Stimulated activated CD4-positive, alpha-beta T cell treated with anti-CD3 and anti-CD28 coated beads, Interleukin-1b, Interleukin-23, amount 100 ng/mL, for 48 hours (primary cell): ENCODE results near the gene GTPBP1.

Experiments used
- DNase-seq: peaks from one replicate; pipeline ENCODE4 v3.0.0-alpha.2; 2020

GTPBP1 gene

DNA sequence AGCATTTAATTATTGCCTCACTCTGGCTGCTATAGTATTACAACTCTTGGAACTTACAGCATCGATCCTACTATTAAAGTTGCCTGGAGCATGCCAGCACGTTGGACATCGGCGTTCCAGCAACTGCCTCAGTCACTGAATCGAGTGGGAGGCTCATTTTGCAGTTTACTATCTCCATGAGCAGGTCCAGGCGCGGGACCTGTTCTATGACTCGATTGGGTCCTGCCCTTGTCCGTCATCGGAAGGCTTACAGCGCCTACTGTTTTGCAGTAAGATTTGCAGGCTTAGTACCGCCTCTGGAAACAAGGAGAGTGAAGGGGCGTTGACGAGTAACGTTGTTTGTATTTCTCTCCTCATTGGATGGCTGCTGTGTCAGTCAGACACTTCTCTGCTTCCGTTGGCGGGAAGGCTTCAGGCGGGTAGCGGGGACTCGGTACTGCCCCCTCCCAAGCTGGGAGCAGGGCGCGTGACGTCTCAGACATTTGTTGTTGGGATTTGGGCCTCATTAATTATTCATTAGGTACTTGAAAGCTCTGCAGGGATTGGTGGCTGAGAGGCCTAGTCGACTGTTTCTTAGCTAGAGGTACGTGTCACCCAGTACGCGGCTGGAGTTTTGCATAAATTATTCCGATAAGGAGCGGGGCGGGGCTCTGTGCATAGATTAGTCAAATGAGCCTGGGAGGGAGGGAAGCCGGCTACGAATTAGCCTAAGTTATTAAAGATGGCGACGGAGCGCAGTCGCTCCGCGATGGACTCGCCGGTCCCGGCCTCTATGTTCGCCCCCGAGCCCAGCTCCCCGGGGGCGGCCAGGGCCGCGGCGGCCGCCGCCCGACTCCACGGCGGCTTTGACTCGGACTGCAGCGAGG, at the start of gene GTPBP1:
TSS of gene GTPBP1 (plus strand) at position 710 of the 866 bp plus-strand sequence. CDS start at position 722, 12 bp downstream.
- peak; percentile 99 for DNase-seq

DNA sequence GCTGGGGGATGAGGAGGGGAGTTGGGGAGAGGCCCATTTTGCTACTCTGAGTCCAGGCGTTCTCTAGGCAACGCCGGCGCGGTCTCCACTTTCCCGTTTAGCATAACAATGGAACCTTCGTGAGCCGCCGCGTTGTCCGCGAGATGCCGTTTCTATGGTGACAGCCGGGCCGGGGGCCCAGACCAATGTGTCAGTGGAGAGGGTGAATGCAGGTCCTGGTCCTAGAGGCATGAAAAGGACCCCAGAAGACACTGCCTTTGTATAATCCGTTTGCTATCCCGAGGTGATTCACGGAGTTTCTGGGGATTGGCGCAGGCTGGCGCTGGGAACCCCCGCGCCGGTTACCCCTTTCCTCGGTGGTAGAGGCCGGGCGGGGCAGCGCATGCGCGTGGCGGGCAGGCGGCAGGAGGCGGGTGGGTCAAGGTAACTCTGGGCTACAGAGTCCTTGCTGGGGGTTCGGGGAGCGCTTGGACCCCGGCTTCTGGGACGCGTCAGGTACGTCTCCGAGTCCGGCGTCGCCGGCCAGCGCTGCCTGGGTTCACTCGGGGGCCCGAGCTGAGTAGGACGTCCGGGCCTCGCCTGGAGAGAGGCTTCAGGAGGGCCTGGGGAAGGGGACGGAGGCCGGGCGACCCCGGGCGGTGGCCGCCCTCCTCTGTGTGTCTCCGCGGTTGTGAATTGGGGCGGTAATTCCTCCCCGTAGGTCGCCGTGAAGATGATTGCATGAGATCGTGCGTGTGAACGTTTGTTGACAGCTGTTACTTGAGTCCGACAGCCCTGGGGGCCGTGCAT, 49.3 kb upstream of the GTPBP1 start, which contains the start of the genes CBY1 and FAM227A:
TSS of gene CBY1 (plus strand) at position 383 of the 789 bp plus-strand sequence. CDS start 11,417 bp downstream, outside the sequence.
TSS of gene FAM227A (minus strand) at position 137 of the 789 bp plus-strand sequence. CDS start 6,224 bp downstream, outside the sequence.
- DNase-seq = peak; percentile 83

DNA sequence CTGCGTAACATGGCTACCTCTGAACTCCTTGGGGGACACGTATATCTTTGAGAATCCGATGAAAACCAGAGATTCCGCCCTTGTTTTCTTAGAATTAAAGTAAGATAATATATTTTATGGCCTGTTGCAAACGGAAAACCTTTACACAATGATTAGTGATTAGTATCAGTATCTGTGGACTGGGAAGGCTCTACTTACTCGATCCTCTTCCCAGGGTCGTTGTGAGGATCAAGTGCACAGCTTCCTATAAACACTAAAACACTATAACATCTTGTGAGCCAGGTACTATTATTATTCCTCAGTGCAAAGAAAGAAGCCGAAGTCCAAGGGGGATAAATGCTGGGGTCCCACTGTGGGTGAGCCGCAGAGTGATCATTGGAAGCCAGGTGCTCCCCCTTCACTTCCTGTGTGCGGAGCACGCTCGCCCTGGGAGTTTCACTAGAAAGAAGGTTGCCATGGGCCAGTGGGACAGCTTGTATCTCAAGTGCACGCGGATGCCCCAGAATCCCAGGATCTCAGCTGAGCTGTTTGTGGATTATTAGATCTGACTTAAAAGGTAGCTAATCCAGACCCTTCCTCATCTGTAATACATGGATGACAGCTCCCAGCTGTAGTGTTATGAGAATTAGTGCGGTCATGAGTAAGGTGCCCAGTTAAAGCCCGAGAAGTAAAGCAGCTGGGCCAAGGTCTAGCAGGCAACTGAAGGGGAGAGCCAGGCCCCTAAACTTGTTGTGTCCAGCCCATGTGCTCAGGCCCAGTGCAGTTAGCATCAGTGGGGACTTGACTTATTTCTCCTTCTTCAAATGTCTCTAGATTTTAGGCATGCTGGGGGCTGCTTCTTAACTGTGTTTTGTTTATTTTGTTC, 48.5 kb upstream of the GTPBP1 start:
- peak; percentile 37 for DNase-seq

DNA sequence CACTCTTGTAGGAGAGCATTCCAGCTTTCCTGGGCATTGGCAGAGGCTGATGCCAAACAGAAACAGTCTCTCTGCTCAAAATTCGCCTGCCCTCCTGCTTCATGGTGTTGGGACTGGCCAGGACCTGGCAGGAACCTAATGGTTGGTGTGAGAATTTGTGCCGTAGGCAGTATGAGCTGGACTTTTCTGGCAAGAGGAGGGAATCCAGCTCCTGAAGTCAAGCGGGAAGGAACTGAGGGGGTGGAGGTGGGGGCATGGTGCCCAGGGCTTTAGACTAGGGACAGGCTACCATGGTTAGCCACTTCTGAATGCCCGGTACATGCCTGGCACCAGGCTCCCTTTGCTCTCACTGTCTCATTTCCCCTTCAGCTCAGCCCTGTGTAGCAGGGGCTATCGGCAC, 30.9 kb upstream of the GTPBP1 start:
- DNase-seq = no peak

DNA sequence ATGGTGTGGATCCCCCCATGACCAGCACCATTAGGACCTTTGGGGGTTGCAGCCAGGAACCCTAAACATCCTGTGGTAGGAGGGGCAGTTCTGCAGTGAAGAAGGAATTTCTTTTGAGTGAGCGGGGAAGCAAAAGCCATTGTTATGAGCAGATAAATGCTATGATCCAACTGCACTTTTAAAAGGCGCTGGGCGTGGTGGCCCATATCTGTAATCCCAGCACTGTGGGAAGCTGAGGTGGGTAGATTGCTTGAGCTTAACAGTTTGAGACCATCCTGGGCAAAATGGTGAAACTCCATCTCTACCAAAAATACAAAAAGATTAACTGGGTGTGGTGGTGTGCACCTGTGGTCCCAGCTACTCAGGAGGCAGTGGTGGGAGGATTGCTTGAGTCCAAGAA, 29.9 kb upstream of the GTPBP1 start:
- DNase-seq = no peak

DNA sequence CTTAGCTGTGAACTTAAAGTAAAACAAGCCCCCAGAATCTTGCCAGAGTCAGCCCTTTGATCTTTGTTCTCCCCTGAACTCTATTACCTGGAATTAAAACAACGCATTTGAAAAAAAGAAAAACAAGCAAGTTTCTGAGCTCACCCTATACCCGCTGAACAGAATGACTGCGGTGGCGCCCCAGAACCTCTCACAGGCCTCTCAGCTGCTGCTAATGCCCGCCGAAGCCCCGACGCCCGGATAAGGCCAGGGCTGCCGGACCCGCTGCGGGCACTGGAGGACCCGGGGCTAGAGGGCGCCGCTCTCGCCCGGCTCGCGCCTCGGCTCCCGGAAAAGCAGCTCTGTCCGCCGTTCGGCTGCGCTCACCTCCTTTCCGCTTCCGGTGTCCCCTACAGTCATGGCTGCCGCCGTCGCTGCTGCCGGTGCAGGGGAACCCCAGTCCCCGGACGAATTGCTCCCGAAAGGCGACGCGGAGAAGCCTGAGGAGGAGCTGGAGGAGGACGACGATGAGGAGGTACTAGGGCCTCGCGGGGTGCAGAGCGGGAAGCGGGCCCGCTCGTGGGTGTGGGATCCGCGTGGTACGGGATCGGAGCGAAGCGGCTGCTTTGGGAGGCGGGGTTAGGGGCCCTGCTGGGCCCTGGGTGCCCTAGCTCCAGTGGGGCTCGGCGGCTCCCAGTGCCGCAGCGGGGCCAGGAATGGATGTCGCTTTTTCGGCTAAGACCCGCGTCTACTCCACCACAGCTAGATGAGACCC, 24.0 kb upstream of the GTPBP1 start, which contains the start of gene TOMM22:
TSS of gene TOMM22 (plus strand) at position 376 of the 754 bp plus-strand sequence. CDS start at position 398, 22 bp downstream.
- peak; percentile 86 for DNase-seq

DNA sequence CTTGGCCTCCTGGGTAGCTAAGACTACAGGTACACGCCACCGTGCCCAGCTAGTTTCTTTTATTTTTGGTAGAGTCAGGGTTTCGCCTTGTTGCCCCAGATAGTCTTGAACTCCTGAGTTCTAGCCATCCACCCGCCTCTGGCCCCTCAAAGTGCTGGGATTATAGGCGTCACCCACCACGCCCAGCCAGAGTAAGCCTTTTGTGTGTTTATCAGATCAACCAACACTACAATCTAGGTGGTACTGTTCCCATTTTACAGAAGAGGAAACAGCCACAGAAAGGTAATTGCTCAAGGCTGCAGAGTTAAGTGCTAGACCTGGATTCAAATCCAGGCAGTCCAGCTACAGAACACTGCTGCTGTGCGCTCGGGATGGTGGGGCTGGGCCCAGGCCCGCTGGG, 20.8 kb upstream of the GTPBP1 start:
- no peak for DNase-seq

DNA sequence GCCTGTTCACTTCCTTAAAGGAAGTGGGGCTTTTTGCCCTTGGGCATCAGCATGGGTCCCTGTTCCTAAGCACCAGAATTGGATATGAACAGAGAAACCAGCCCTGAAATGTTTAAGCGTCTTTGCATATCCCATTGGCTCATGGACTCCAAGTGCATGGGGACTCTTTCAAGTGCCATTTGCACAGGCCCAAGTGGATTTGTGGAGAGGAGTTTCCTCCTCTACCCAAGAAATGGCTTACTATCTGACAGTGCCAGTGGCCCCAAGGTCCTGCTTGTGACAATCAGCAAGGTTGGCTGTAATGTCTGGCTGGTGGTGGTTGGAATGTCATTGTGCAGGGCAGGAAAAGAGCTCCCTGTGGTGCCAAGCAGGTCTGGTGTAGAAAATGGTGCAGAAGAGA, 20.0 kb upstream of the GTPBP1 start:
- no peak for DNase-seq

DNA sequence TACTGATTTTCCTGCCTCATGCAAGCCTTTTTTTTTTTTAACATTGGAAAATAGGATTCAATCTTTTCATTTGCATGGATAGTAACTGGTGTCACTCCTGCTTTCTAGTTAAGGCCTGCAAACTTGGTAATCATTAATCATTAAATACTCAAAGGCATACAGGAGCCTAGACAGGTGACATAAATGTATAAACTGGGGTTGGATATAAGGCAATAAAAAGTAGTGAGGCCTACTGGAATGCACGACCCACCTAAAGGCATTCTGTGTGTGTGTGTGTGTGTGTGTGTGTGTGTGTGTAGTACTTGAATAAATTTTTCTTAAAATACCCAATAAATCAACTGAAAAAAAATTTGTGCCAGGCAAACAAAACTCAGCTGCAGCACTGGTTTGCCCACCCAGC, 16.1 kb upstream of the GTPBP1 start:
- no peak for DNase-seq

DNA sequence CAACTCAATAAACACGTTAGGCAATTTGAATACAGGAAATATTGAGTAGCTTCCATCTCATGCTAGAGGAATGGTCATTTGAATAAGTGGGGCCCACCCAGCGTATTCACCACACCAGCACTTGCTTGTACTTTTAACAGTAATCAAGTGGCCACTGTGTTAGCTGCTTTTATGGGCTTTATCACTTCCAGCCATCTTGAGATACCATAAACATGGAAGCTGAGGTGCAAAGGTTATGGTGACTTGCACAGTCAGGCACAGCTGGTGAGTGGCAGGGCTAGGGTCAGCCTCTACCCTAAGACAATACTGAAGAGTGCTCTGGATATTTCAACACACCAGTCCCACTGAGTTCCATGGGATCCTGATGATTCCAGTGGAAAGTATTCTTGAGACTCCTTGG, 11.7 kb upstream of the GTPBP1 start:
- no peak for DNase-seq

DNA sequence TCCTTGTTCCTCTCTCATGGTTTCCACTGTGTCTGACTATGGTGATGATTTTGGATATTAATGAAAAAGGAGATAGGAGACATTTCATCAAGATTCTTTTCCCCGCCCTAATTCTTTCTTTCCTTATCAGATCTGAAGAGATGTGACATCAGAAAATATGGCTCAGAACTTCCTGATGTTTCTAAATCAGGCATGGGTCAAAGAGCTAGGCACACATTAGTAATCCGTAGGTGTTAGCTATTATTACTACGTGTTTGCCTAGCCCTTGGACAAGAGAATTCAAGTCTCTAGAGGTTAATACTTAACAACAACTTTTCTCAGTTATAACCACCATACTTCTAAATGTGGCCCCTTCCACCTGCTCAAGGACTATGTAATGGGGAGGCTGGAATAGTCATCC, 10.8 kb upstream of the GTPBP1 start:
- no peak for DNase-seq

DNA sequence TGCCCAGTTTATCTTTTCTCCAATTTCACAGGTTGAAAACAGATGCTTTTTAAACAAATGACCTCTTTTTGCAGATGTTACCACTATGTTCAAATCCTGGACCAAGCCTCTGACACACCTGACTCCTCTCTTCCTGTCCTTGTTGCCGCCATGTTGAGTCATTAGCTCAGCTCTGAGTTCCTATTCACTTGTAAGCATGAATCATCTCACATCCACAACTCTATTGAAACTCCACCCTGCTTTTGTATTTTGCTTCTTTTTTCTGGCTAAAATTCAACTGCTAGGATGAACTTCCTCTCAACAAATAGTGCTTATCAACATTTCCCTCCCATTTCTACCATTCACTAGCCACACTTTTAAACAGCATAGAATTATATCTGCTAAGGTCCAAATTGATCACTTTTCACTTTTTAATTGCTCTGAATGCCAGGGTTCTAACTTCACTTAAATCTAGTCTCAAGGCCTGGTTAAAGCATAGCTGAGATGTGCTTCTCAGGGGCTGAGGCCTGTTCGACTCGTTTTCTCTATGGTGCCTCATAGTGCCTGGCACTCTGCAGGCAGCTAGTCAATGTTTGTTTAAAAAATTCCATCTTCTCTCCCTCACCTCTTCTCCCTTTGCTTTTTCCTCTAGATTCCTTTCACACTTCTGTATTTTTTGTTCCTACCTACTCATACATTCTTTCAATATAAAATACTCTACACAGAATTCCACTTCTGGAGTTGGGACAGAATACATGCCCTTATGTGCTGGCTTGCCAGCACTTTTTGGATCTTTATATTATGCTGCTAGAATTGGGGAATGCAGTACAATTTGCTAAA, 8.9 kb upstream of the GTPBP1 start:
- DNase-seq = peak; percentile 62

DNA sequence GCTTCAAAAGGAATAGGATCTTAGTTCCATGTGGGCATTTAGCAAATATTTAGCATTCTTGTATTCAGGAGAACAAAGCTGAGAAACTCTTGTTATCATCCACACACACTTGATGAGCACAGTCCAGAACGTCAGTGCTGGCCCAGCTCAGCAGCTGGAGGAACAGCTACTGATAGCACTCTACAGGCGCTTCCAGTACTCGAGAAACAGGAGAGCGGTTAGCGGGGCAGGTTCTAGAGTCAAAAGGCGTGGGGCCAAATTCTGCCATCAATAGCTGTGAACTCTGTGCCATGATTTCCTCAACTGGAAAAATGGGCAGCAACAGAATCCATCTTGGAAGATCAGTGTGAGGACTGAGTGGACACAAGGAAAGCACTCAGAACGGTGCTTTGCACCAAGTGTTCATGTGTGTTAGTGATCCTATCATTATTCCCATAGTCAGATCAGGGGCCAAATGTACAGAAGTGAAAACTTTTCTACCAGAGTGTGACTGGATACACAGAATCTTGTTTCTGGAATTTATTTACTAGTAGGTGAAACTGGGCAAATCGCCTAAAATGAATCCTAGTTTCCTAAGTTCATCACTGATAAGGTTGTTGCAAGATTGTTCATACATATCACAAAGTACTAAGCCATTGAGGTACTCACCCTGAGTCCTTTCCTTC, 8.2 kb upstream of the GTPBP1 start:
- DNase-seq = no peak

DNA sequence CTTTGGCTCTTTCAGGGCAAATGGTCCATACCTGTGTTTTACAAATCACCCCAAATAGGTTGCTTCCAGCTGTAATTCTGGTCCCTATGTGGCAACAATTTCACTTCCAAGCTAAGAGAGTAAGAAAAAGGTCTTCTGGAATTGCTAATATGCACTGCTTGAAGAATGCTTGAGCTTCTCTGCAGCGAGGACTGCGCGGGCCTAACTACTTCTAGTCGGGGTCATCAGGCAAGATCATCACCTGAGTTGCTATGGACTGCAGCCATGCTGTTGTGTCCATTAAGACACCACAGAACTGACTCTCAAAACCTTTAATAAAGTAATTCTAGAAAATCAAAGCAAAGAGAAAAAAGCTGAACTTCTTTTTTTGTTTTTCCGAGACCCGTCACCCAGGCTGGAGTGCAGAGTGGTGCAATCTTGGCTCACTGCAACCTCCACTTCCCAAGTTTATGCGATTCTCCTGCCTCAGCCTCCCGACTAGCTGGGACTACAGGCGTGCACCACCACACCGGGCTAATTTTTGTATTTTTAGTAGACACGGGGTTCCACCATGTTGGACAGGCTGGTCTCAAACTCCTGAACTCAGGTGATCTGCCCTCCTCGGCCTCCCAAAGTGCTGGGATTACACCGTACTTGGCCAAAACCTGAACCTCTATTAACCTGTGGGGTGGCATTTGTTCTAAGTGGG, 7.2 kb upstream of the GTPBP1 start:
- no peak for DNase-seq

DNA sequence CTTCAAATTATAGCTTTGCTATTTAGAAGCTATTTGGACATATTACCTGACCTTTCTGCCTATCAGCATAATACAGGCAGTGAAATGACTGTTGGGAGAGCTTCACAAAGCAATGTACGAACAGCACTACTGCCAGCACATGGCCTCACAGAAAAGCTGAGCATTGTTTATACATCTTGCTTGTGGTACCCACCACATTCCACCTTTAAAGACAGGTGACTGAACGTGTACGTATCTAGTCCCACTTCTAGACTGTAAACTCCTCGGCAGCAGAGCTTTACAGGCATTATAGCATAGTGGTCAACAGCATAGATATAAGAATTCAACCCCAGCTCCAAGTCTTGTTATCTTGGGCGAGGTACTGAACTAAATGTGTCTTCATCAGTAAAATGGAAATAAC, 6.6 kb upstream of the GTPBP1 start:
- DNase-seq = no peak

DNA sequence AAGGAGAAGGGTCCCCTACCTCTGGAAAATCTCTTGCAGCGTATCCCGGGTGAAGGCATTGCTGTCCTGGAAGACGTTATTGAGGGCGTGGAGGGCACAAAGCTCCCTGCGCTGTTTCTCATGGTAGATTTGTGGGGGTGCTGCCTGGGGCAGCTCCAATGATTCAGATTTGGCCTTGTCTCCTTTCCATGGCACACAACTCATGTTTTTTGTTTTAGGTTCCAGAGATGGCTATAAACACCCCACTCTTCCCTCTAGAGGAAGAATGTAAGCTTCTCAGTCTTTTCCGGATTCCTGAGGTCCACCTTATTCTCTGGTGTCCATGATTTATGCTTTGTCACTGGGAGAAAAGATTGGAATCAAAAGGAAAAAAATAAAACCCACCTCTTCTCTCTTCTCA, 6.0 kb upstream of the GTPBP1 start:
- no peak for DNase-seq

DNA sequence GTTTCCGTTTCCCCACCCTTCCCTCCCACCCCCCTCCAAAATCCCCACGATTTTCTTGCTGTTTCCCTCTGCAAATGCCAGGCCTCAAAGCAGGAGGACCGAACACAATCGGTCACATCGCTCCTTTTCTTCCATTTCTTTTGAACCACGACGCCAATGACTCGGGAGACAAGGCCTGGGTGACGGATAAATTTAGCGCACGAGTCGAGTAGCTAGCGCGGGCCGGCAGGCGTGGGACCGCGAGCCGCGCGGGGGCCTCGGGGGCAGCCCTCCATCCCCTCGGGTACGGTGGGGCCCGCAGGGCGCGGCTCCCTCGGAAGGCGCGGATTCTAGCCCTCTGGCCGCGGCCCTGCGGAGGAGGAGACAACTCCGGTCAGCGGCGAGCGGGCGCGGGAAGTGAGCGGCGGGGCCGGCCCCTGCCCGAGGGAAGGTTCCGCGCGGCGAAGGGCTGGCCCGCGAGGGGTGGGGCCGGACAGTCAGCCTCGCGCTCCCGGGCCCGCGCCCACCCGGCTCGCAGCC, 5.4 kb upstream of the GTPBP1 start:
- peak; percentile 16 for DNase-seq

DNA sequence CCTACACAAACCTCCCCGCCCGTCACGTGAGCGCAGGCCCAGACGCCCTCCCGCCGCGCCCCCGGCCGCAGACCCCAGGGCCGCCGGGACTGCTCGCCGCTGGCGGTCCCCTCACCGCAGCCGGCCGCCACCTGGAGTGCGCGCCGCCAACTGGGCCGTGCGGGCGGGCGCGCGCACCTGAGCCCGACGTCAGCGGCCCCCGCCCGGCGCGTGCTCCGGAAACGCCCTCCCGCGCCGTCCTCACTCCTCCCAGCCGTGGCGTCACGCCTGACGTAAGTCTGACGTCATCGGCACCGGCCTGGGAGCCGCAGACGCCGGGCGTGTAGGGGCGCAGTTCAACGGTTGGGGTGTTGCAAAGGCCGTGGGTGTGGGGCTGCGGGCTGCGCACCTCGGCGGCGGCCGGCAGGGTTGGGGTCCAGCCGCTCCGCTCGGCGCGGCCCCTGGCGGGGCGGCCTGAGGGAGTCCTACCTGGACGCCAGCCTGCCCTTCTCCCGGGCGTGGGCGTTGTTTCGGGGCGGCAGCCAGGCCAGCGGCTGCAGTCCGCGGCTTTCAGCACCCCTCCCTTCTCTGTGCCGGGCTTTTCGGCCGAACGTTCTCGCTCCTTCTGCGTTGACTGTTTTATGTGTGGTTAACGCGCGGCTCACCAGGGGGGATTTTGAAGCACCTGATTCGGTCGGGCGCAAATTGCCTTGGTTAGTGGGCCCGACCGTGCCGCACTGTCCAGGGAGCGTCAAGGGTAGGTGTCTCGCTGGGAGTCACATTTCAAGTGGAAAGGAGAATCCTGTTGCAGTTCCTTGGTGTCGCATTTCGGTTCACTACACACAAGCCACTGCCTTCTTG, 4.7 kb upstream of the GTPBP1 start, which contains the start of gene JOSD1:
TSS of gene JOSD1 (minus strand) at position 155 of the 840 bp plus-strand sequence. CDS start 956 bp downstream, outside the sequence.
- DNase-seq = peak; percentile 97
